ENCODE results near the gene HLA-E. TPM values are rescaled to one million over a fixed set of nuclear protein-coding genes. Genes with fewer than 3 reads are reported as not detected.

HLA-E gene
- total and polyA plus RNA-seq, 2 donors (not counting 1 experiment from before 2014, with no cell fraction given), result 1,043 to 1,174 TPM

DNA sequence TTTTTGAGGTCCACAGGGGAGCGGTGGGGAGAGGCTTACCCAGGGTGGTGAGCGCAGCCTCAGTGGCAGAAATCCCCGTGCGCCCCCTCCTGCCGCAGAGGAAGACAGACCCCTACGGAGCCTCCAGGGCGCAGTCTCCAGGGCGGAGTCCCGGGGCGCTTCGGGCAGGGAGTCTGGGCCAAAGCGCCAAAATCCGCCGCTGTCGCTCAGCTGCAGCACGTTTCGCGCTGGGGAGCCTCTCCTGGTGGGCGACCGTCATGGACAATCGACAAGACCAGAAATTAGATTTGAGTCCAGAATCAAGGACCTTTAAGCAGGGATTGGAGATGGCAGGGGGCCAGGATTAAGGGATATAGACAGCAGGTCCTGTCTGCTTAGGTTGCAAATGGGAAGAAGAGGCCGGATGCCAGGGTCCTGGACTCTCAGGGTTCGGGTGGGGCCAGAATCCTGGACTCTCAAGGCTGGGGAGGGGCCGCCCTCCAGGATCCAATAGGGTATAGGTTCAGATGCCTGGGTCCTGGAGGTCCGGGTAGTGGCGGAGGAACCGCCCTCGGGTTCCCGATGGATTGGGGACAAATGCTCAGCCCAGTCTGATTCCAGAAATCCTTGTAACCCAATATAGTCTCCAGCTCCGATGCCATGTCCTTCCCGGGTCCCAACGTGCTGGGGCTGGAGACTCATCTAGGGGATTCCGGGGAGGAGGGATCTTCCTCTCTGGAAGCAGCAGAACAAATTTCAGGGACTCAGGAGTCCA is 7.9 kb upstream of the HLA-E start:
- peaks cover 21% of the 10 kb centered on the region in 2 donors for H3K4me1 ChIP-seq (ENCODE audit: control insufficient read depth in 2 of 2, insufficient read depth in 2 of 2, low read length in 2 of 2)
- POLR2A ChIA-PET, result interaction anchor here (0.5 to 1.1 kb wide), 8 partner anchors 12 to 241 kb away, joined by 3 to 11 read pairs (median 3); partner anchors contain the start of genes ABCF1 and GNL1
- CTCF ChIA-PET, result interaction anchor here (0.7 to 10.2 kb wide), 35 partner anchors 7 to 606 kb away, joined by 3 to 681 read pairs (median 6); partner anchors contain the start of genes ABCF1 and DHX16
- no peak overlapping the region for H3K4me3 Mint-ChIP-seq
- intact Hi-C loops (cut with micrococcal nuclease), result loop anchor here (10.0 kb wide), 1 partner anchor 603 kb away; no protein-coding TSS in a partner anchor
- DNase-seq (peak; percentile 49), ATAC-seq (ENCODE audit: low read depth) (no peak)
- no peak overlapping the region for H3K27ac Mint-ChIP-seq
- TF ChIP-seq, protein P1, sequence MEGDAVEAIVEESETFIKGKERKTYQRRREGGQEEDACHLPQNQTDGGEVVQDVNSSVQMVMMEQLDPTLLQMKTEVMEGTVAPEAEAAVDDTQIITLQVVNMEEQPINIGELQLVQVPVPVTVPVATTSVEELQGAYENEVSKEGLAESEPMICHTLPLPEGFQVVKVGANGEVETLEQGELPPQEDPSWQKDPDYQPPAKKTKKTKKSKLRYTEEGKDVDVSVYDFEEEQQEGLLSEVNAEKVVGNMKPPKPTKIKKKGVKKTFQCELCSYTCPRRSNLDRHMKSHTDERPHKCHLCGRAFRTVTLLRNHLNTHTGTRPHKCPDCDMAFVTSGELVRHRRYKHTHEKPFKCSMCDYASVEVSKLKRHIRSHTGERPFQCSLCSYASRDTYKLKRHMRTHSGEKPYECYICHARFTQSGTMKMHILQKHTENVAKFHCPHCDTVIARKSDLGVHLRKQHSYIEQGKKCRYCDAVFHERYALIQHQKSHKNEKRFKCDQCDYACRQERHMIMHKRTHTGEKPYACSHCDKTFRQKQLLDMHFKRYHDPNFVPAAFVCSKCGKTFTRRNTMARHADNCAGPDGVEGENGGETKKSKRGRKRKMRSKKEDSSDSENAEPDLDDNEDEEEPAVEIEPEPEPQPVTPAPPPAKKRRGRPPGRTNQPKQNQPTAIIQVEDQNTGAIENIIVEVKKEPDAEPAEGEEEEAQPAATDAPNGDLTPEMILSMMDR (IDR thresholded peaks at IDR 0.05), result no peak
- no peak for TF ChIP-seq EZH2 (IDR thresholded peaks at IDR 0.05; ENCODE audit: borderline replicate concordance, insufficient read depth, low read depth, low read length, poor library complexity, severe bottlenecking)
- no peaks in the 10 kb centered on the region for H3K9me3 Mint-ChIP-seq (ENCODE audit: insufficient read depth)
- H4K20me1 ChIP-seq (ENCODE audit: control insufficient read depth, insufficient read depth, low read length, poor library complexity, severe bottlenecking), result no peaks in the 10 kb centered on the region
- H3K79me2 ChIP-seq (ENCODE audit: control insufficient read depth, insufficient read depth, low read length), result peaks cover 6% of the 10 kb centered on the region
- no peaks in the 10 kb centered on the region for H3K9me3 ChIP-seq (ENCODE audit: control extremely low read depth in 1 of 3, control insufficient read depth in 2 of 3, insufficient read depth in 1 of 3, low read length in 2 of 3)
- no peak overlapping the region for H3K27ac ChIP-seq (ENCODE audit: low read length in 2 of 2)
- WGBS (ENCODE audit: insufficient coverage), result 6% methylated on average over 27 of the region's 33 CpGs
- H2AFZ ChIP-seq (ENCODE audit: insufficient read depth, low read depth, low read length, poor library complexity, severe bottlenecking), result no peak overlapping the region
- no peak overlapping the region for H3K4me3 ChIP-seq (ENCODE audit: control extremely low read depth in 1 of 5, extremely low read depth in 1 of 5, insufficient read depth in 1 of 5, low read depth in 2 of 5, low read length in 4 of 5)
- H3K27me3 Mint-ChIP-seq, result peaks cover 50% of the 10 kb centered on the region
- peaks cover 21% of the 10 kb centered on the region for H3K4me1 Mint-ChIP-seq
- peaks cover 0 to 32% (median 25%) of the 10 kb centered on the region in 4 experiments for H3K27me3 ChIP-seq (replicated peaks in 1 of 4; ENCODE audit: control extremely low read depth in 1 of 4, control insufficient read depth in 3 of 4, insufficient read depth in 4 of 4, low read length in 3 of 4)
- H3K9ac ChIP-seq (ENCODE audit: low read length), result no peak overlapping the region
- H3K36me3 ChIP-seq (replicated peaks in 1 of 2; ENCODE audit: control extremely low read depth in 1 of 2, control insufficient read depth in 1 of 2, extremely low read depth in 1 of 2, insufficient read depth in 2 of 2, low read length in 1 of 2), result no peaks in the 10 kb centered on the region
- H3K4me2 ChIP-seq (replicated peaks; ENCODE audit: low read depth, low read length, poor library complexity, severe bottlenecking), result peak overlapping the region; percentile 47

All from B cell (primary cell).